HEK293T (cell line): ENCODE measurements around the gene TEDC2.

Experiments used
- ARNT ChIP-seq: fragments of 450-650 bp; IDR thresholded peaks from 2 replicates; pipeline ENCODE4 v1.6.1; 2017; ENCODE audit warnings: mild to moderate bottlenecking
- BHLHE40 ChIP-seq: fragments of 450-650 bp; IDR thresholded peaks from 2 replicates; pipeline ENCODE4 v1.6.1; 2016; ENCODE audit warnings: mild to moderate bottlenecking, moderate library complexity, borderline replicate concordance
- CTBP1 ChIP-seq: fragments of 450-650 bp; IDR thresholded peaks from 2 replicates; pipeline ENCODE4 v1.6.1; 2016; ENCODE audit warnings: borderline replicate concordance
- ELF4 ChIP-seq: fragments of 450-650 bp; IDR thresholded peaks from 2 replicates; pipeline ENCODE4 v1.6.1; 2017; ENCODE audit warnings: antibody characterized with exemption
- FOXA1 ChIP-seq: fragments of 450-650 bp; IDR thresholded peaks from 2 replicates; pipeline ENCODE4 v1.6.1; 2016; ENCODE audit warnings: mild to moderate bottlenecking
- FOXK2 ChIP-seq: fragments of 450-650 bp; IDR thresholded peaks from 2 replicates; pipeline ENCODE4 v1.6.1; 2016; ENCODE audit warnings: mild to moderate bottlenecking
- FOXM1 ChIP-seq: fragments of 450-650 bp; IDR thresholded peaks from 2 replicates; pipeline ENCODE4 v1.6.1; 2017; ENCODE audit warnings: mild to moderate bottlenecking, borderline replicate concordance
- L3MBTL2 ChIP-seq: fragments of 450-650 bp; conservative IDR thresholded peaks from 2 replicates; pipeline ENCODE4 v1.6.1; 2016; ENCODE audit warnings: mild to moderate bottlenecking
- NFRKB ChIP-seq: fragments of 450-650 bp; IDR thresholded peaks from 2 replicates; pipeline ENCODE4 v1.6.1; 2016; ENCODE audit warnings: mild to moderate bottlenecking, moderate library complexity
- SP1 ChIP-seq: fragments of 450-650 bp; IDR thresholded peaks from 2 replicates; pipeline ENCODE4 v1.6.1; 2017
- SUZ12 ChIP-seq: fragments of 450-650 bp; IDR thresholded peaks from 2 replicates; pipeline ENCODE4 v1.6.1; 2016; ENCODE audit warnings: mild to moderate bottlenecking
- TARDBP ChIP-seq: fragments of 450-650 bp; IDR thresholded peaks from 2 replicates; pipeline ENCODE4 v1.6.1; 2016
- ZNF384 ChIP-seq: fragments of 450-650 bp; IDR thresholded peaks from 2 replicates; pipeline ENCODE4 v1.6.1; 2016

DNA sequence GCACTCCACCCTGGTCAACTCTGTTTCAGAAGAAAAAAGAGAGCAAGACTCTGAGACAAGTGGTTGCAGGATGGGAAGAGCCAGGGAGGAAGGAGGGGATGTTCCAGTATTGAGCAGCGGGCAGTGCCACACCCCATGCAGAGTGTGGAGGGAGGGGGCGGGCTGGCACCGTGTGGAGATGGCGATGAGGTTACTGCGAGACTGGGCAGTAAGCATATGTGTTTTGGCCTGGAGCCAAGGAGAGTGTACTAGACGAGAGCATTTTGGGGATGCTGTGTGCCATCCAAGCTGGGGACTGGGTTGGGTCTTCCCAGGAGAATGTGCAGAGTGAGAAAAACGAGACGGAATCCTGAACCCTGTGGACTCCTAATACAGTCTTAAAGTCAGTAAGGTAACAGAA, 18.4 kb downstream of the TEDC2 start:
- TF ChIP-seq SP1 (no peak), FOXM1 (no peak), ZNF384 (no peak), BHLHE40 (no peak), L3MBTL2 (no peak), TARDBP (no peak), ARNT (no peak), FOXA1 (no peak), SUZ12 (no peak), CTBP1 (no peak), NFRKB (no peak), FOXK2 (no peak), ELF4 (no peak)
